SK-N-SH (cell line): ENCODE data around the gene BNC2. TPM values are rescaled to one million over a fixed set of nuclear protein-coding genes. Genes with fewer than 3 reads are reported as not detected.

Experiments
- CTCF ChIA-PET: fragments of 300-600, 350-600 bp; formaldehyde crosslinking; extraction: SDS; loops from one replicate; lab custom pipeline; 2021; lab: Yijun Ruan, JAX
- POLR2A ChIA-PET: fragments of 350-600 bp; sonication (Branson Sonifier 250); formaldehyde crosslinking; extraction: SDS; loops from one replicate; lab custom pipeline; 2020; ENCODE audit warnings: antibody characterized with exemption, inconsistent platforms; lab: Yijun Ruan, JAX
- DNase-seq: peaks from one replicate; pipeline ENCODE4 v3.0.0; 2012
- H2AFZ ChIP-seq: fragments of 200-600 bp; sonication (generic); 2 replicates; pipeline ENCODE4 v1.8.1; 2016; ENCODE audit warnings: antibody characterized with exemption, mild to moderate bottlenecking, low read depth
- H3F3A ChIP-seq: fragments of 200-600 bp; sonication (generic); replicated peaks from 2 replicates; pipeline ENCODE3; 2016; ENCODE audit warnings: antibody characterized with exemption, mild to moderate bottlenecking; ENCODE audit not compliant: insufficient read depth
- H3K27ac ChIP-seq, 2 experiments: fragments of 200-500 bp in 1 of 2; fragments of 200-600 bp in 1 of 2; sonication (Bioruptor generic) in 1 of 2; sonication (generic), shearing (Covaris generic) in 1 of 2; 2 replicates each; pipeline versions ENCODE4 v1.5.1 to v1.6.1; 2014 to 2016; ENCODE audit warnings: low read depth in 2 of 2, inconsistent platforms in 1 of 2, low read length in 1 of 2, mild to moderate bottlenecking in 1 of 2, mixed read lengths in 1 of 2
- H3K27me3 ChIP-seq: fragments of 200-600 bp; sonication (generic), shearing (Covaris generic); 2 replicates; pipeline ENCODE4 v1.6.1; 2016; ENCODE audit warnings: mixed run types; ENCODE audit not compliant: insufficient read depth
- H3K36me3 ChIP-seq, 2 experiments: fragments of 200-500 bp in 1 of 2; fragments of 200-600 bp in 1 of 2; sonication (Bioruptor generic) in 1 of 2; sonication (generic) in 1 of 2; replicated peaks in 1 of 2; 2 replicates each; pipeline versions ENCODE3 to v1.5.1; 2014 to 2016; ENCODE audit warnings: low read length in 1 of 2, mild to moderate bottlenecking in 1 of 2; ENCODE audit not compliant: insufficient read depth in 2 of 2, control insufficient read depth in 1 of 2
- H3K4me1 ChIP-seq, 2 experiments: fragments of 200-500 bp in 1 of 2; fragments of 200-600 bp in 1 of 2; sonication (Bioruptor generic) in 1 of 2; sonication (generic), shearing (Covaris generic) in 1 of 2; 2 replicates each; pipeline versions ENCODE4 v1.5.1 to v1.6.1; 2014 to 2016; ENCODE audit warnings: low read depth in 1 of 2, low read length in 1 of 2, mixed run types in 1 of 2; ENCODE audit not compliant: insufficient read depth in 2 of 2, control insufficient read depth in 1 of 2
- H3K4me2 ChIP-seq: fragments of 200-600 bp; sonication (generic), shearing (Covaris generic); 2 replicates; pipeline ENCODE4 v1.6.1; 2017; ENCODE audit warnings: mixed run types
- H3K4me3 ChIP-seq, 2 experiments: fragments of 200-500 bp in 1 of 2; fragments of 200-600 bp in 1 of 2; sonication (Bioruptor generic) in 1 of 2; sonication (generic), shearing (Covaris generic) in 1 of 2; 2 replicates each; pipeline versions ENCODE4 v1.5.1 to v1.8.1; 2014 to 2016; ENCODE audit warnings: low read depth in 2 of 2, inconsistent platforms in 1 of 2, low read length in 1 of 2, mild to moderate bottlenecking in 1 of 2, mixed read lengths in 1 of 2, moderate library complexity in 1 of 2
- H3K79me2 ChIP-seq: fragments of 200-600 bp; sonication (generic); 2 replicates; pipeline ENCODE4 v1.8.1; 2017; ENCODE audit warnings: mild to moderate bottlenecking; ENCODE audit not compliant: insufficient read depth
- H3K9ac ChIP-seq: fragments of 200-600 bp; sonication (generic); 2 replicates; pipeline ENCODE4 v1.6.1; 2017; ENCODE audit warnings: mixed run types
- H3K9me2 ChIP-seq: fragments of 200-600 bp; sonication (generic); 2 replicates; pipeline ENCODE4 v1.6.1; 2017; ENCODE audit warnings: mixed run types
- H3K9me3 ChIP-seq: fragments of 200-600 bp; sonication (generic); 2 replicates; pipeline ENCODE4 v1.6.1; 2017; ENCODE audit warnings: mixed run types, mild to moderate bottlenecking, moderate library complexity
- H4K20me1 ChIP-seq: fragments of 200-600 bp; sonication (generic); 2 replicates; pipeline ENCODE4 v1.6.1; 2017; ENCODE audit warnings: mild to moderate bottlenecking, mixed run types; ENCODE audit not compliant: insufficient read depth
- CHD2 ChIP-seq: fragments of 150-350 bp; IDR thresholded peaks from 2 replicates; pipeline ENCODE4 v1.6.1; 2018; ENCODE audit warnings: low read length; ENCODE audit not compliant: partially characterized antibody
- CTCF ChIP-seq: fragments of 200-600 bp; sonication (generic); IDR thresholded peaks from 2 replicates; pipeline ENCODE4 v1.6.1; 2017; ENCODE audit warnings: antibody characterized with exemption, mild to moderate bottlenecking, moderate library complexity
- EP300 ChIP-seq, 2 experiments: IDR thresholded peaks; 2 replicates each; pipeline versions ENCODE4 v1.4.0 to v1.6.1; 2012; ENCODE audit warnings: borderline replicate concordance in 1 of 2, low read depth in 1 of 2, low read length in 1 of 2
- FOXM1 ChIP-seq: IDR thresholded peaks from 2 replicates; pipeline ENCODE4 v1.4.0; 2012; ENCODE audit warnings: low read depth, mild to moderate bottlenecking
- GATA2 ChIP-seq: sonication (generic); formaldehyde crosslinking; IDR thresholded peaks from 2 replicates; pipeline ENCODE4 v1.5.0; 2020; ENCODE audit warnings: mild to moderate bottlenecking, missing genetic modification reagents
- IRF3 ChIP-seq: fragments of 150-350 bp; IDR thresholded peaks from 2 replicates; pipeline ENCODE4 v1.6.1; 2016; ENCODE audit warnings: mild to moderate bottlenecking, low read depth, low read length
- POLR2AphosphoS5 ChIP-seq: IDR thresholded peaks from 2 replicates; pipeline ENCODE4 v1.6.1; 2012; ENCODE audit warnings: low read depth, low read length
- RAD21 ChIP-seq: IDR thresholded peaks from 2 replicates; pipeline ENCODE4 v1.6.1; 2012; ENCODE audit warnings: mild to moderate bottlenecking, low read length
- RCOR1 ChIP-seq: fragments of 150-350 bp; IDR thresholded peaks from 2 replicates; pipeline ENCODE4 v1.6.1; 2017; ENCODE audit warnings: antibody characterized with exemption, low read length
- REST ChIP-seq: IDR thresholded peaks from 2 replicates; pipeline ENCODE4 v1.6.1; 2012; ENCODE audit warnings: mild to moderate bottlenecking, low read depth, low read length, moderate library complexity
- SMC3 ChIP-seq: IDR thresholded peaks from 2 replicates; pipeline ENCODE4 v1.6.1; 2012; ENCODE audit warnings: low read depth, low read length, improper control_type of control experiment
- TAF1 ChIP-seq: IDR thresholded peaks from 2 replicates; pipeline ENCODE4 v1.6.1; 2012; ENCODE audit warnings: low read depth, mild to moderate bottlenecking, low read length, moderate library complexity, borderline replicate concordance
- TCF12 ChIP-seq: IDR thresholded peaks from 2 replicates; pipeline ENCODE4 v1.4.0; 2012
- TEAD4 ChIP-seq: IDR thresholded peaks from 2 replicates; pipeline ENCODE4 v1.4.0; 2012; ENCODE audit warnings: mild to moderate bottlenecking, borderline replicate concordance; ENCODE audit not compliant: insufficient read depth
- USF2 ChIP-seq: fragments of 150-350 bp; IDR thresholded peaks from 2 replicates; pipeline ENCODE4 v1.6.1; 2017; ENCODE audit warnings: antibody characterized with exemption, low read length, low read depth, borderline replicate concordance
- YY1 ChIP-seq: IDR thresholded peaks from 2 replicates; pipeline ENCODE4 v1.4.0; 2012; ENCODE audit warnings: low read depth, mild to moderate bottlenecking
- WGBS: methylation state at CpG from one replicate; pipeline ENCODE4 v1.1.6; 2017; ENCODE audit warnings: low lambda C conversion rate; 5-methylcytosine and 5-hydroxymethylcytosine counted together
- polyA plus RNA-seq, 3 experiments: library from polyadenylated mRNA; depleted of rRNA; stranded (reverse); fragments of >200 nt; gene quantifications; 2 replicates each; pipeline ENCODE4 v1.2.3, GENCODE V29; 2012

Gene BNC2
- polyA plus RNA-seq, 1 of the 3 experiments (the other 2 are of a cell fraction): 8.8 TPM

- Histone ChIP-seq H3K36me3 (peaks cover 0 to 5% of the 10 kb centered on the region in 2 experiments), H3K4me3 (no peak overlapping the region), H3K9ac (no peak overlapping the region), H3K27ac (no peak overlapping the region), H2AFZ (no peak overlapping the region), H3K79me2 (0 out of 2 replicates have a peak, but pooled peaks cover 7% of the 10 kb centered on the region), H3K4me2 (no peak overlapping the region), H3K9me2 (no peaks in the 10 kb centered on the region), H3K27me3 (no peaks in the 10 kb centered on the region), H3F3A (no peaks in the 10 kb centered on the region), H3K4me1 (peaks cover 0 to 5% of the 10 kb centered on the region in 2 experiments; a peak in 2 of 4 replicates), H4K20me1 (no peaks in the 10 kb centered on the region), H3K9me3 (no peaks in the 10 kb centered on the region)
- ChIA-PET CTCF (interaction anchor here (1.1 to 1.4 kb wide), 2 partner anchors 8 to 36 kb away, joined by 3 read pairs; no protein-coding TSS in a partner anchor), POLR2A (no interaction called here)
- no peak for DNase-seq
- TF ChIP-seq TEAD4 (no peak), USF2 (no peak), GATA2 (CRISPR knock-in tag) (no peak), FOXM1 (no peak), RAD21 (no peak), SMC3 (no peak), CHD2 (no peak), TAF1 (no peak)
- WGBS: 100% methylated on average over 1 of the region's 1 CpG
These were observed 273.3 kb downstream of the BNC2 start for GRCh38 chr9:16597136-16597535.

- Histone ChIP-seq H3K4me1 (peaks cover 0 to 5% of the 10 kb centered on the region in 2 experiments; a peak in 2 of 4 replicates), H3K9me3 (no peaks in the 10 kb centered on the region), H3K27ac (no peak overlapping the region), H3K27me3 (no peaks in the 10 kb centered on the region), H3K79me2 (0 out of 2 replicates have a peak, but pooled peaks cover 7% of the 10 kb centered on the region), H3K9me2 (no peaks in the 10 kb centered on the region), H3K9ac (no peak overlapping the region), H3K36me3 (no peaks in the 10 kb centered on the region), H3F3A (no peaks in the 10 kb centered on the region), H4K20me1 (no peaks in the 10 kb centered on the region), H3K4me3 (no peak overlapping the region), H3K4me2 (no peak overlapping the region), H2AFZ (no peak overlapping the region)
- DNase-seq: no peak
- TF ChIP-seq EP300 (IDR thresholded peaks at IDR 0.05; ENCODE audit: borderline replicate concordance in 1 of 2, low read depth in 1 of 2, low read length in 1 of 2): no peak
- no peak for TF ChIP-seq REST
- TF ChIP-seq TEAD4: no peak
- no peak for TF ChIP-seq CTCF
- no peak for TF ChIP-seq GATA2 (CRISPR knock-in tag)
- TF ChIP-seq FOXM1: no peak
- no peak for TF ChIP-seq SMC3
- no peak for TF ChIP-seq POLR2AphosphoS5
- TF ChIP-seq TCF12: no peak
- no peak for TF ChIP-seq RCOR1
- TF ChIP-seq YY1: no peak
- TF ChIP-seq IRF3: no peak
- TF ChIP-seq TAF1: no peak
- ChIA-PET POLR2A (no interaction called here), CTCF (no interaction called here)
- 100% methylated on average over 2 of the region's 2 CpGs for WGBS
These were observed 275.2 kb downstream of the BNC2 start for GRCh38 chr9:16595227-16595626.
